Thyroid gland (tissue), 4 donors: ENCODE data around the gene UVSSA. TPM values are rescaled to one million over a fixed set of nuclear protein-coding genes. Genes with fewer than 3 reads are reported as not detected.

Experiments used
- DNase-seq, 2 donors: peaks; one replicate each; pipeline ENCODE4 v3.0.0-alpha.2; 2019
- H3K27ac ChIP-seq, 3 donors: fragments of 200-600 bp; sonication (generic); 1 replicate in 2 of 3; 2 replicates in 1 of 3; pipeline ENCODE4 v1.5.1; 2016 to 2019; ENCODE audit warnings: mild to moderate bottlenecking in 1 of 3, moderate library complexity in 1 of 3
- H3K27me3 ChIP-seq: fragments of 200-600 bp; sonication (generic); one replicate; pipeline ENCODE4 v1.5.1; 2019
- H3K36me3 ChIP-seq, 2 donors: fragments of 200-600 bp; sonication (generic); one replicate each; pipeline ENCODE4 v1.5.1; 2016 to 2019
- H3K4me1 ChIP-seq, 2 donors: fragments of 200-600 bp; sonication (generic); one replicate each; pipeline ENCODE4 v1.5.1; 2017 to 2019
- H3K4me3 ChIP-seq, 3 donors: fragments of 200-600 bp; sonication (generic); replicated peaks in 1 of 3; 1 replicate in 2 of 3; 2 replicates in 1 of 3; pipeline ENCODE4 v1.5.1; 2016; ENCODE audit warnings: mild to moderate bottlenecking in 1 of 3
- H3K9me3 ChIP-seq: fragments of 200-600 bp; sonication (generic); one replicate; pipeline ENCODE4 v1.5.1; 2017
- CTCF ChIP-seq, 6 experiments: fragments of 200-600 bp in 3 of 6; fragments of 450-650 bp in 3 of 6; sonication (generic) in 3 of 6; IDR thresholded peaks; one replicate each; pipeline ENCODE4 v1.5.1; 2016 to 2019; ENCODE audit warnings: antibody characterized with exemption in 6 of 6, mild to moderate bottlenecking in 2 of 6, inconsistent platforms in 1 of 6, moderate library complexity in 1 of 6
- POLR2A ChIP-seq, 2 donors: fragments of 450-650 bp; IDR thresholded peaks; one replicate each; pipeline ENCODE4 v1.6.1; 2017; ENCODE audit warnings: antibody characterized with exemption in 2 of 2, mild to moderate bottlenecking in 2 of 2, moderate library complexity in 1 of 2
- WGBS, 2 donors: methylation state at CpG; one replicate each; pipeline ENCODE4 v1.1.5; 2017; 5-methylcytosine and 5-hydroxymethylcytosine counted together
- intact Hi-C: fragments of 100-400 bp; cut with DNase I; formaldehyde crosslinking; loops from one replicate; pipeline ENCODE4 v1.15.1; 2023
- total RNA-seq, 4 donors: library from RNA; depleted of rRNA; stranded (reverse); fragments of >200 nt; gene quantifications; one replicate each; pipeline ENCODE4 v1.2.3, GENCODE V29; 2016

The UVSSA gene
- total RNA-seq, 4 donors from 2014 or later, result 16.7 to 38.7 (median 27.7) TPM

GRCh38 chr4:1300466-1301455, 46.2 kb upstream of the UVSSA start:
- Histone ChIP-seq H3K4me3 (no peak overlapping the region), H3K27me3 (no peaks in the 10 kb centered on the region), H3K9me3 (no peaks in the 10 kb centered on the region), H3K36me3 (peaks cover 0 to 10% of the 10 kb centered on the region in 2 donors), H3K4me1 (peaks cover 6 to 23% of the 10 kb centered on the region in 2 donors), H3K27ac (no peak overlapping the region)
- no peak for TF ChIP-seq POLR2A (IDR thresholded peaks at IDR 0.05)
- TF ChIP-seq CTCF (IDR thresholded peaks at IDR 0.05), result no peak
- DNase-seq, result peak in 1 of 2 donors; percentile 22
- intact Hi-C loops, result no loop called here
- 88 to 89% methylated on average over 30 to 34 of the region's 40 CpGs for WGBS, 2 donors

- intact Hi-C loops, result no loop called here
- Histone ChIP-seq H3K4me3 (no peak overlapping the region), H3K4me1 (peaks cover 10 to 34% of the 10 kb centered on the region in 2 donors), H3K36me3 (peaks cover 0 to 5% of the 10 kb centered on the region in 2 donors), H3K27me3 (no peaks in the 10 kb centered on the region), H3K27ac (no peak overlapping the region), H3K9me3 (no peaks in the 10 kb centered on the region)
- WGBS, 2 donors, result 47 to 93% methylated on average over 4 of the region's 4 CpGs
- no peak for TF ChIP-seq POLR2A (IDR thresholded peaks at IDR 0.05)
- no peak for TF ChIP-seq CTCF (IDR thresholded peaks at IDR 0.05)
- DNase-seq, result no peak
Observed at GRCh38 chr4:1302159-1302558, 44.8 kb upstream of the UVSSA start.

DNA sequence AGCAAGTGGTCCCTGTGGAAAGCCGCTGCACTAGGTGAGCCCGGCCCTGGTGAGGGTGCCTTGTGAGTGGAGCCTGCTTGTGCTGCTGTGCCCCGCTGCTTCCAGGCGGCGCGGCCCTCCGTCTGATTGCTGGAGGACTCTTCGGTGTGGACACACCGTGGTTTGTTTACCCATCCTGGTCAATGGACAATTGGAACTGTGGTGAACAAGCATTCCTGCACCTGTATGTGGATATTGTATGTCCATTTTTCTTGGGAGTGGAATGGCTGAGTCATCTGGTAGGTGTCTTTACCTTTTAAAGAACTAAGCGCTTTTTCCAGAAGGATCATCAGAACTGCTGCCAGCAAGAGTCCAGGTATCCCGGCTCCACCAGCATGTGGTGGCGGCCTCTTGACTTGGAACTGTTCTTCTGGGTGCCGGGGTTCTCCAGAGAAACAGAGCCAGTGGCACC, 41.7 kb upstream of the UVSSA start:
- H3K4me3 ChIP-seq, result no peak overlapping the region
- peak overlapping the region in 1 of 3 donors; percentile 16 for H3K27ac ChIP-seq
- TF ChIP-seq CTCF (IDR thresholded peaks at IDR 0.05) (no peak), POLR2A (IDR thresholded peaks at IDR 0.05) (no peak)
- no peaks in the 10 kb centered on the region for H3K27me3 ChIP-seq
- 89 to 100% methylated on average over 1 to 12 of the region's 13 CpGs for WGBS, 2 donors
- H3K36me3 ChIP-seq, result peaks cover 0 to 2% of the 10 kb centered on the region in 2 donors
- DNase-seq, result peak; percentile 15
- no peaks in the 10 kb centered on the region for H3K9me3 ChIP-seq
- peaks cover 36 to 57% of the 10 kb centered on the region in 2 donors for H3K4me1 ChIP-seq
- intact Hi-C loops, result no loop called here

- intact Hi-C loops, result no loop called here
Observed at GRCh38 chr4:1305781-1306455, 41.1 kb upstream of the UVSSA start.

More at GRCh38 chr4:1305781-1306455, 41.1 kb upstream of the UVSSA start:
- H3K9me3 ChIP-seq, result no peaks in the 10 kb centered on the region
- H3K27me3 ChIP-seq, result no peaks in the 10 kb centered on the region
- TF ChIP-seq POLR2A (IDR thresholded peaks at IDR 0.05) (no peak), CTCF (IDR thresholded peaks at IDR 0.05) (no peak)
- whole genome bisulfite sequencing, 2 donors, result 79 to 94% methylated on average over 17 of the region's 17 CpGs
- no peaks in the 10 kb centered on the region for H3K36me3 ChIP-seq
- H3K4me3 ChIP-seq, result no peak overlapping the region
- DNase-seq, result no peak
- H3K27ac ChIP-seq, result peak overlapping the region in 1 of 3 donors; percentile 16
- peaks cover 39 to 60% of the 10 kb centered on the region in 2 donors for H3K4me1 ChIP-seq
